HG03442 (cell line): ENCODE measurements around the gene LIX1L.

Experiments used
- ATAC-seq: cut with Tn5 transposase; IDR thresholded peaks from one replicate; pipeline ENCODE4 v1.9.1; 2021; ENCODE audit warnings: mild to moderate bottlenecking, moderate library complexity; ENCODE audit not compliant: unreplicated experiment

LIX1L gene

GRCh38 chr1:145957443-145958319, at the start of gene LIX1L:
Gene LIX1L (minus strand): TSS chr1:145958017. CDS start chr1:145957927, 90 bp downstream.
- peak; percentile 88 for ATAC-seq

- no peak for ATAC-seq
Measured at GRCh38 chr1:146001709-146002108, 43.9 kb upstream of the LIX1L start.

- no peak for ATAC-seq
Measured at GRCh38 chr1:145999321-146000024, 41.7 kb upstream of the LIX1L start.

GRCh38 chr1:145997718-145998023, 39.9 kb upstream of the LIX1L start:
- no peak for ATAC-seq

- ATAC-seq: no peak
Measured at GRCh38 chr1:145997016-145997717, 39.4 kb upstream of the LIX1L start.

- ATAC-seq: peak; percentile 86
Measured at GRCh38 chr1:145996433-145997015, 38.7 kb upstream of the LIX1L start, which contains the start of gene TXNIP. Gene TXNIP (minus strand): TSS chr1:145996579. CDS start chr1:145996266, 313 bp downstream.

- no peak for ATAC-seq
Measured at GRCh38 chr1:145995964-145996432, 38.2 kb upstream of the LIX1L start.

- ATAC-seq: no peak
Measured at GRCh38 chr1:145995148-145995881, 37.5 kb upstream of the LIX1L start.

GRCh38 chr1:145994391-145995120, 36.7 kb upstream of the LIX1L start:
- no peak for ATAC-seq

- ATAC-seq: no peak
Measured at GRCh38 chr1:145993618-145994390, 36.0 kb upstream of the LIX1L start.

GRCh38 chr1:145992958-145993617, 35.3 kb upstream of the LIX1L start:
- no peak for ATAC-seq

GRCh38 chr1:145992502-145992936, 34.7 kb upstream of the LIX1L start:
- no peak for ATAC-seq

- no peak for ATAC-seq
Measured at GRCh38 chr1:145991735-145992412, 34.1 kb upstream of the LIX1L start.

GRCh38 chr1:145990249-145990855, 32.5 kb upstream of the LIX1L start:
- no peak for ATAC-seq

- ATAC-seq: no peak
Measured at GRCh38 chr1:145988773-145989172, 31.0 kb upstream of the LIX1L start.

GRCh38 chr1:145987926-145988325, 30.1 kb upstream of the LIX1L start:
- no peak for ATAC-seq

- ATAC-seq: no peak
Measured at GRCh38 chr1:145986551-145986950, 28.7 kb upstream of the LIX1L start.
